NT2/D1 (cell line): ENCODE results near the gene RAB6D.

Experiments used
- YY1 ChIP-seq: IDR thresholded peaks from 2 replicates; pipeline ENCODE4 v1.6.1; 2011; ENCODE audit not compliant: insufficient read length, insufficient read depth
- ZNF274 ChIP-seq: IDR thresholded peaks from 2 replicates; pipeline ENCODE4 v1.6.1; 2011; ENCODE audit warnings: mild to moderate bottlenecking, low read depth, low read length

DNA sequence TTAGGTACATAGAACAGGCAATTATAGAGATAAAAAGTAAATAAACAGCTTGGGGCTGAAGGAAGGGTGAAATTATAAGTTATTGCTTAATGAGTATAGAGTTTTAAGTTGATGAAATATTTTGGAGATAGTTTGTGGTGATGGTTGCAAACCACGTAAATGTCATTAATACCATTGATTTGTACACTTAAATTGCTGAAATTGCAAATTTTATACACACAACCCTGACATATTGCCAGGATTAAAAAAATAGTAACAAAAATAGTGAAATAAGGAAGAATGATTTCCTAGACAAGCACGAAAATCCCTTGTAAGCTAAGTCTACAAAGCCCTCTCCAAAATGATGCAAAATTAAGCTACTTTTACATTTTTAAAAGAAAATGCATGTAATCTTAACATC is 46.2 kb upstream of the RAB6D start:
- TF ChIP-seq YY1 (no peak), ZNF274 (no peak)
